ES-I3 (cell line): ENCODE data around the gene CFAP54.
"Not testable (repeated sequence)": the region's sequence is repeated elsewhere in the genome, so short reads cannot be mapped to it uniquely, and the experiment has no call there.

Experiments used
- H3K36me3 ChIP-seq: 2 replicates; pipeline ENCODE4 v1.6.1; 2013; ENCODE audit warnings: mild to moderate bottlenecking, low read length, control low read depth, moderate library complexity; ENCODE audit not compliant: insufficient read depth
- H3K4me1 ChIP-seq: 2 replicates; pipeline ENCODE4 v1.6.1; 2013; ENCODE audit warnings: mild to moderate bottlenecking, control low read depth, low read length; ENCODE audit not compliant: insufficient read depth
- H3K9ac ChIP-seq: 2 replicates; pipeline ENCODE4 v1.6.1; 2013; ENCODE audit warnings: low read depth, mild to moderate bottlenecking, low read length, moderate library complexity
- H3K9me3 ChIP-seq: 2 replicates; pipeline ENCODE4 v1.6.1; 2013; ENCODE audit warnings: mild to moderate bottlenecking, low read length, moderate library complexity; ENCODE audit not compliant: control insufficient read depth, insufficient read depth

Gene CFAP54

GRCh38 chr12:96677363-96677762 is 188.0 kb downstream of the CFAP54 start:
- H3K9me3 ChIP-seq: no peaks in the 10 kb centered on the region
- H3K4me1 ChIP-seq: no peaks in the 10 kb centered on the region
- H3K36me3 ChIP-seq: no peaks in the 10 kb centered on the region
- H3K9ac ChIP-seq: no peak overlapping the region

GRCh38 chr12:96687719-96688118 is 198.3 kb downstream of the CFAP54 start:
- Histone ChIP-seq H3K36me3 (no peaks in the 10 kb centered on the region), H3K4me1 (no peaks in the 10 kb centered on the region), H3K9ac (no peak overlapping the region), H3K9me3 (no peaks in the 10 kb centered on the region)

- Histone ChIP-seq H3K9me3 (no peaks in the 10 kb centered on the region), H3K36me3 (no peaks in the 10 kb centered on the region), H3K9ac (no peak overlapping the region), H3K4me1 (no peaks in the 10 kb centered on the region)
These were observed 209.1 kb downstream of the CFAP54 start for GRCh38 chr12:96698521-96698920.

GRCh38 chr12:96698965-96699364 is 209.6 kb downstream of the CFAP54 start:
- H3K36me3 ChIP-seq: no peaks in the 10 kb centered on the region
- H3K9me3 ChIP-seq: no peaks in the 10 kb centered on the region
- no peaks in the 10 kb centered on the region for H3K4me1 ChIP-seq
- H3K9ac ChIP-seq: no peak overlapping the region

- H3K9me3 ChIP-seq: no peaks in the 10 kb centered on the region
- no peaks in the 10 kb centered on the region for H3K36me3 ChIP-seq
- no peak overlapping the region for H3K9ac ChIP-seq
- H3K4me1 ChIP-seq: no peaks in the 10 kb centered on the region
These were observed 212.5 kb downstream of the CFAP54 start for GRCh38 chr12:96701856-96702255.

- Histone ChIP-seq H3K9me3 (no peaks in the 10 kb centered on the region), H3K4me1 (no peaks in the 10 kb centered on the region), H3K9ac (no peak overlapping the region), H3K36me3 (no peaks in the 10 kb centered on the region)
These were observed 220.9 kb downstream of the CFAP54 start for GRCh38 chr12:96710127-96710745.

- Histone ChIP-seq H3K36me3 (no peaks in the 10 kb centered on the region), H3K9me3 (no peaks in the 10 kb centered on the region), H3K9ac (no peak overlapping the region), H3K4me1 (no peaks in the 10 kb centered on the region)
These were observed 222.0 kb downstream of the CFAP54 start for GRCh38 chr12:96711364-96711763.

GRCh38 chr12:96714199-96714598 is 224.8 kb downstream of the CFAP54 start:
- no peaks in the 10 kb centered on the region for H3K4me1 ChIP-seq
- H3K9me3 ChIP-seq: no peaks in the 10 kb centered on the region
- no peaks in the 10 kb centered on the region for H3K36me3 ChIP-seq
- H3K9ac ChIP-seq: no peak overlapping the region

GRCh38 chr12:96719660-96720362 is 230.4 kb downstream of the CFAP54 start:
- Histone ChIP-seq H3K9ac (no peak overlapping the region), H3K9me3 (no peaks in the 10 kb centered on the region), H3K36me3 (no peaks in the 10 kb centered on the region)

GRCh38 chr12:96720363-96720705 is 231.0 kb downstream of the CFAP54 start:
- H3K9me3 ChIP-seq: no peaks in the 10 kb centered on the region
- H3K9ac ChIP-seq: no peak overlapping the region
- H3K4me1 ChIP-seq: no peaks in the 10 kb centered on the region
- H3K36me3 ChIP-seq: no peaks in the 10 kb centered on the region

More at GRCh38 chr12:96719660-96720362, 230.4 kb downstream of the CFAP54 start:
- H3K4me1 ChIP-seq: no peaks in the 10 kb centered on the region

GRCh38 chr12:96729466-96729865 is 240.1 kb downstream of the CFAP54 start:
- not testable (repeated sequence) for H3K4me1 ChIP-seq, H3K9me3 ChIP-seq, H3K36me3 ChIP-seq
- H3K9ac ChIP-seq: peak overlapping the region; percentile 30; the same call in 1 of the 2 replicates

GRCh38 chr12:96729886-96730285 is 240.5 kb downstream of the CFAP54 start:
- no peaks in the 10 kb centered on the region for H3K9me3 ChIP-seq
- H3K4me1 ChIP-seq: no peaks in the 10 kb centered on the region
- no peak overlapping the region for H3K9ac ChIP-seq
- H3K36me3 ChIP-seq: no peaks in the 10 kb centered on the region

GRCh38 chr12:96743606-96744005 is 254.2 kb downstream of the CFAP54 start:
- Histone ChIP-seq H3K36me3 (no peaks in the 10 kb centered on the region), H3K9me3 (no peaks in the 10 kb centered on the region), H3K4me1 (peaks cover 6% of the 10 kb centered on the region; the same call in 1 of the 2 replicates), H3K9ac (no peak overlapping the region)

- Histone ChIP-seq H3K36me3 (no peaks in the 10 kb centered on the region), H3K4me1 (peaks cover 3% of the 10 kb centered on the region; the same call in 1 of the 2 replicates), H3K9ac (0 out of 2 replicates have a peak overlapping the region, but pooled peaks have one; percentile 1), H3K9me3 (no peaks in the 10 kb centered on the region)
These were observed 260.6 kb downstream of the CFAP54 start for GRCh38 chr12:96749999-96750398.

GRCh38 chr12:96751626-96752025 is 262.2 kb downstream of the CFAP54 start:
- Histone ChIP-seq H3K9me3 (no peaks in the 10 kb centered on the region), H3K9ac (no peak overlapping the region), H3K4me1 (peaks cover 3% of the 10 kb centered on the region; the same call in 1 of the 2 replicates), H3K36me3 (no peaks in the 10 kb centered on the region)
